NCI-H526 (cell line): ENCODE results near the gene DNMT3A.

Experiments used
- DNase-seq, 2 experiments: peaks; one replicate each; lab custom pipeline; 2025; lab: John Stamatoyannopoulos, UW

The DNMT3A gene

DNA sequence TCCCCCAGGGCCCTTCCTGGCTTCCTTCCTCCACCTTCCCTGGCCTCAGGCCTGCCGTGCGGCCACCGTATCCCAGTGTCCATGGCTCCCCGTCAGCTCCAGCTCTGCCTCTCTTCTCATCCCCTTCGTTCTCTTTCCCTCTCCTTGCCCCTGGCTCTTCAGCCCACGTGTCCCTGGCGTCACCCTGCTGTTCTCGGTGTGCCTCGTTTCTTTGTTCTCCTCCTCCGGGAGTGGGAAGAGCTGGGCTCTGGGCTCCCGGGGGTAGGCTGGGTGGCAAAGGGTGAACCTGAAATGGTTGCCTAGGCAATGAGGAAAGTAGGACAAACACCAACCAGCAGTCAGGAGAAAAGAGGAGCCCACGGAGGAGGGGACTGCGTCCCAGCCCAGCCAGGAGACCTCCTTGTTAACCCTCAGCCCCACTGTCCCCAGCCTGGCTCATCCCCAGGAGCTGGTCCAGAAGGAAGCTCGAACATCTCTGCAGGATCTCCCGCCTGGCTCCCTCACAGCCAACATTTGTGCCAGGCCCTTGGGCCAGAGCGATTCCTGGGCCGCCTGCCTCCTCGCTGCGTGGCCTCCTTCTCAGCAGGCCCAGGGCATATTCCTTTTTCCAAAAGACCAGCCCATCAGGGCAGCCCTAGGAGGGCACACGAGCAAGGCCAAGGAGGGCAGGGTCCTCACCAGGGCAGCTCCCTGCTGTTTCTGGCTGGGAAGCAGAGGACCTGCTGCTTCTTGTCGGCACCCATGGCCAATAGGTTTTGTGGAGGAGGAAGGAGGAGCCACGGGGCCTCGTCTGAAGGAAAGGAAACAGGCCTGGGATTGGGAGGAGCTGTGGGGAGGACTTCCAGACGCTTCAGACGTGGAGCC lies 30.9 kb upstream of the DNMT3A start:
- DNase-seq = no peak

GRCh38 chr2:25371253-25372241 lies 29.8 kb upstream of the DNMT3A start:
- DNase-seq = no peak

DNA sequence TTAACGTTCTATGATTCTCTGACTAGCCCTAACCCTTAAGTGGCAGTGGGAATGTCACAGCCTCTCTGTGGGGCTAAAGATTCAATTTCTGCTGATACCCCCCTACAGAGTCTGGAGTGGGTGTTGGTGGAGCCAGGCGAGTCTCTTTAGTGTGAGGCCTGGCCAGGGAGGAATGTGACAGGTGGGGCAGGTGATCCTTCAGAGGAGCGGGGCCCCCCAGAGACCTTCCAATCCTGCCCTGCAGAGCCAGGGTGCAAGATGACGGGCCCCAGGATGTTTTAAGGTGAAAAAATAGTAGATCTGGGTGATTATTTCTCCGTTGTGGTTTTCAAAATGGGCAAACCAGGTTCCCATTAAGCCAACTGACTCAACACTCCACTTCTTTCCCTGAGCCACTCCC lies 28.2 kb upstream of the DNMT3A start:
- no peak for DNase-seq

DNA sequence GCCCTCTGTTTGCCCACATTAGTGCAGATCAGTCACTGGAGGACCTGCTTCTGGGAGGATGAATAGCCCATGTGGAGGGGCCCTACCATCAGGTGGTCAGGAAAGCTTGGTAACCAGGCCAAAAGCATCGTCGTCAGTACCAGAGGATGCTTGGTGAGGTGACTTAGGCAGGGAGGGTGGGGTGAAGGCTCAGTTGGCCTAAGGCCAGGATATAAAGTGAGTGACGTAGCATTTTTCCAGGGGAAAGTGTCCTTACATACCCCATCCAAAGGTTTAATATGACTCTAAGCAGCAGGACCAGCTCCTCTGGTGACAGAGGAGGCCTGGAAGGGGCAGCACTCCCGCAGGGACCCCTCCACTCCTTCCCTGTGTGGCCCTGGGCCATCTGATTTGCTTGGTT lies 27.7 kb upstream of the DNMT3A start:
- no peak for DNase-seq

DNA sequence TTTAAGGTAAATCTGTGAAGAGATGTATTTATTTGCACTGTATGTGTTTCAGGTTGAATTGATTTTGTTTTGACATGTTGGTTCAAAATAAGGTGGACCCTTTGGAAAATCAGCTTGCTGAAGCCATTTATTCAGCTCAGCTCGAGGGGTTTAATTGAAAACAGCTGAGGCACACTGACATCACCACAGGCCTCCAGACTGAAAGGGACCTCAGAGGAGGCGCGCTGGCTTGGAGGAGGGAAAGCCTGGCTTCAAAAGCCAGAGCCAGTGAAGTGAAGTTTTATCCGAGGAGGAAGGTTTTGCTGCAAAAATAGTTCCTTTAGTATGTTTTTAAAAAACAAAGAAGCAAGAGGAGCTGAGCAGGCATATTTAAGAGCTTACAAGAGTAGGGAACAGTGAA lies 26.9 kb upstream of the DNMT3A start:
- DNase-seq = no peak

DNA sequence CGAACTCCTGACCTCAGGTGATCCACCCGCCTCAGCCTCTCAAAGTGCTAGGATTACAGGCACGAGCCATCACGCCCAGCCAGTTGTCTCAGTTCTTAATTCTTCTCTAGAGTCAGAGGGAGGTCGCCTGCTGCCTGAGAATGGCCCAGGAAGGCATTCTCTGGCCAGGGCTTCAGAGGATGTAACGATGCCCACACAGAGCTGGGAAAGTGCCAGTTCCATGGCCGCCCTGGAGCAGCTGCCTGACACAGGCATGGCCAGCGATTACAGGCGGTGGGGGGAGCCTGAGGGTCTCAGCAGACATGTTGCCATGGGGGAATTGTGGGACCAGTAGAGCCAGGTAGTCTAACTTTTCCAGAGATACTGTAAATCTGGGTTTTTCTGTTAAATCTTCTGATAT lies 25.6 kb upstream of the DNMT3A start:
- DNase-seq = no peak

GRCh38 chr2:25366629-25367028 lies 24.9 kb upstream of the DNMT3A start:
- DNase-seq = no peak

GRCh38 chr2:25365241-25365640 lies 23.5 kb upstream of the DNMT3A start:
- no peak for DNase-seq

DNA sequence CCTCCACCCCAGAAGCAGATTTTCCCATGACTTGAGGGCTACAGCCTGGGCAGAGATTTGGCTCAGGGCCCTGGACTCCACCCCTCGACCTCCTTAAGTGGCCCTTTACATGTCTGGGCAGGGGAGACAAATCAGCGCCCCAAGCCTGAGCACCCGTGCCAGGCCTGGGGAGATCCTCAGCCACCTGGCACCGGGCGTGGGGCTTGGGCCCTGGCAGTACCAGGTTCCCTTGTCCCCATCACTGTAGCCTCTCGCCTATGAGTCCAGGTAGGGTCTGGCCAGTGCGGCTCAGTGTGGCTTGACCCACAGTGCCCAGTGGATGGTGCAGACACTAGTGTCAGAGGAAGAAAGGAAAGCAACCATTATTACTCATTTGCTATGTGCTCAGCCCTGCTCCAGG lies 22.0 kb upstream of the DNMT3A start:
- no peak for DNase-seq

DNA sequence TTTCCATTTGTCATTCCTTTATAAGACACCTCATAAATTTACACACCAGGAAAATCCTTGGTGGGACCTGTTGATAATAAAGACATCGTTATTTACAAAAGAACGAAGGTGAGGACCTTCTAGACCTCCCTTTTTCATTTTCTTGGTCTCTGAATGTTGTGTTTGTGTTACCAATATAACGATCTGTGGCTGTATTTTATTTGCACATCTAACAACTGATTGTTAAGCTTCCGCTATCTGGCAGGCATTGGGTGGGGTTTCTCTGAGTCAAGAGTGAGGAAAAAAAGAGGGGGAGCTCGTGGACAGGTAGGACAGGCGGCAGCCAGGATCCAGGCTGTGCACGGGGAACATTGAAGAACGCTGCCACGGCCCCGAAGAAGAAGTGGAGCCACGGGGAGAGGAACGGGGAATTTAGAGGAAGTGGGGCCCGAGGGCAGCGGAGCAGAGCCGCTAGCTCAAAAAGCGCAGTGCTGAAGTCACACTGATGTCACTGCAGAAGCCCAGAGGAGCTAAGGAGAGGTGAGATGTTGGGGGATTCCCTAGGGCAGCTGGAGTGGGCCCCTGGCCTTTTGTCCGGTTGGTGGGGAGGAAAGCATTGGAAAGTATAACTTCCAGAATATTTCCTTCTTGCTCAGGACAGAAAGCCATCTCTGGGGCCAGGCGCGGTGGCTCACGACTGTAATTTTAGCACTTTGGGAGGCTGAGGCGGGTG lies 20.9 kb upstream of the DNMT3A start:
- peak in 1 of 2 experiments; percentile 20 for DNase-seq

- peak; percentile 87 to 94 for DNase-seq
Measured at GRCh38 chr2:25362049-25362433, 20.3 kb upstream of the DNMT3A start.

DNA sequence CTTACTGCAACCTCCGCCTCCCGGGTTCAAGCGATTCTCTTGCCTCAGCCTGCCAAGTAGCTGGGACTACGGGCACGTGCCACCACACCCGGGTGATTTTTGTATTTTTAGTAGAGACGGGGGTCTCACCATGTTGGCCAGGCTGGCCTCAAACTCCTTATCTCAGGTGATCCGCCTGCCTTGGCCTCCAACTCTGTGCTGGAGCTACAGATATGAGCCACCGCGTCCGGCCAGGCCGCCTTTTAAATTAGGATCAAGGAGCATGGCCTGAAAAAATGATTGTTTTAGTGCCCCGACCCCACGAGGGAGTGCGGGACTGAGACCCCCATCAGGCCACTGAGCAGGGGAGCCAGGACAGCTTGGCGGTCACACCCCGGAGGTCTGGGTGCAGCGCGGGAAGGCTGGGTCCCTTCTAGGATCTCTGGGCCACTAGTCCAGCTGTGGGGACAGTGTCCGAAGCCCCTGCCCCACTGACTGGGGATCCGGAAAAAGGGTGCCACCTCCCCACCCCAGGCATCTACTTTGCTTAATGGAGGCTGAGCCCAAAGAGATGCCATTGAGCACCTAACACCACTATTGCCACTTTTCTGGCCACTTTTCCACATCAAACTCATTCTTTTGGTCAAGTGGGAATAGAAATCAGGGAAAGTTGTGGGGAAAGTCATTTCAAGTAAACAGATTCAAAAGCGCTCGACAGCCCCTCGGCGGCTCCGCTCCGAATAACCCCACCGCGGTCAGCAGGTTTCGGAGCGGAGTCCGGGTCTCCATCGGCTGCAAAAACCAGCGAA lies 19.7 kb upstream of the DNMT3A start:
- no peak for DNase-seq

DNA sequence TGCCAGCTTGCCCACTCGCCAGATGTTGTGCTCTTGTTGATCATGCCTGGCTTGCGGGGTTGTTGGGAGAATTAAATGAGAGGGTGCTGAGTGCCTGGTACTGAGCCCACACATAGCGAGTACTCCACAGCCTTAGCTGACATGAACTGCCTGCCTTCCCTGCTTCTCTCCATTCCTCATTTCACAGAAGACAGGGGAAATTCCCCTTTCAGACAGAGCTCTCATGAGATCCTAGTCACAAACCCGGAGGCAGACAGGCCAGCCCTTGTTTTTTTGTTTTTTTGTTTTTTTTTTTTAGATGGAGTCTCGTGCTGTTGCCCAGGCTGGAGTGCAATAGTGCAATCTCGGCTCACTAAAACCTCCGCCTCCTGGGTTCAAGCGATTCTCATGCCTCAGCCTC lies 17.1 kb upstream of the DNMT3A start:
- no peak for DNase-seq

GRCh38 chr2:25358249-25358815 lies 16.6 kb upstream of the DNMT3A start:
- DNase-seq = no peak

DNA sequence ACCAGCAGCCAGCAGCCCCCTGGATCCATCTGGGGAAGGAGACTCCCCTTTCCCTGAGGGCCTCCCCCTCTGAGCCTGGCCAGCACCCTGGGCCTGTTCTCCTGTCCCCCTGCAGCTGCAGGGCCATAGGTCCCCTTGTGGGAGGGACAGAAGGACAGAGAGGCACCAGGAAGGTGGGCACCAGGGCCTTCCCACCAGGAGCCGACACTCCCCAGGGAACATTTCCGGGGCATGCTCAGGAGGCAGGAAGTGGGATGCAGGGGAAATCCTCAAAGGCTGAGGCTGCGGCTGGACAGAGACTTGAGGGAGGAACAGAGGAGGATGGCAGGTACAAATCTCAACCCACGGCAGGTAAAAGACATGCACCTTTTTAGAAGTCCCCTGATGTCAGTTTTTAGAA lies 14.4 kb upstream of the DNMT3A start:
- DNase-seq = no peak

- no peak for DNase-seq
Measured at GRCh38 chr2:25355270-25355669, 13.5 kb upstream of the DNMT3A start.

DNA sequence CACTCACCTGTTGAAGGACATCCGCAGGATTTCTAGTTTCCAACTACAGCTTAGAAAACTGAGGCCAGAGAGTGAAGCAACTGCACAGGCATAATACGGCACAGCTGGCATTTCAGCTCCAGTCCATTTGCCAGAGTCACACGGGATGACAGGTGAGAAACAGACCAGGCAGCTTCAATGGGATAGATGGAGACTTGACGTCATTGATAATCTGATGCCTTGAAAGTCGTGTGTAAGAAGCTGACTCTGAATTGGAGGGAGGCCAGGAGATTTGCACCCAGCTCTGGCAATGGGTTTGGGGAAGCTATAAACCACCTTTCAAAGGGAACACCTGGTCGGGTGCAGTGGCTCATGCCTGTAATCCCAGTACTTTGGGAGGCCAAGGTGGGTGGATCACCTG lies 12.4 kb upstream of the DNMT3A start:
- no peak for DNase-seq

DNA sequence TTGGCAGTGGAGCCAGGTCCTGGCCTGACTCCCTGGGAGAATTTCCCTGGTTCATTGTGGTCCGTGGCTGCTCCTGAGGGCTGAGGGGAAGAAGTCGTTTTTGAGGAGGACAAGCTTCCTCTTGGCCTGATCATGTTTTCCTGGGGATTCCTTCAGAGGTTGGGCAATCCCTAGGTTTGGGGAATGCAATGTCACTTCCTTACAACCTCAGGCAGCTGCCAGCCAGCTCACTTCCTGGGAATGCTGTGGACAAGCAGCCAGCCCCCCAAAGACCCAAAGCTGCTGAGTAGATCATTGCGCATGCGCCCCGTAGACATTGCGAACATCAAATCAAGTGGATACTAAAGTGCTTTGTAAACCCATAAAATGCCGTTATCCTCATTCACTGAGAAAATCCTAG lies 7.7 kb upstream of the DNMT3A start:
- DNase-seq = no peak

DNA sequence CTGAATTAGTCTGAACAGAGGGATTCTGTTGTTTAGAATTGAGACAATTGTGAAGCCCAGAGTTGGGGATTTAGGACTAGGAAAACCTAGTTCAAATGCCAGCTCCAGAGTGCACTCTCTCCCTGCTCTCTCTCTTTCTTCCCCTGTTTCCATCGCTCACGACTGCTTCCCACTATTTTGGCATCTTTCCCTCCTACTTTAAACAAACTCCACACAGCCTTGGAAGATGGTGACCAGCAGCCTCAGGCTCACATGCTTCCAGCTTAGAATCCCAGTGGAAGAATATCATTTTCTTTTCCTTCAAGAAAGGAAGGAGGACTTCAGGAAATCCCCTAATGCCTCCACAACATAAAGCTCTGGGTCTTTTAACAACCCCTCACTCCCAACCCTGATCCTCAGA lies 6.1 kb upstream of the DNMT3A start:
- DNase-seq = no peak

DNA sequence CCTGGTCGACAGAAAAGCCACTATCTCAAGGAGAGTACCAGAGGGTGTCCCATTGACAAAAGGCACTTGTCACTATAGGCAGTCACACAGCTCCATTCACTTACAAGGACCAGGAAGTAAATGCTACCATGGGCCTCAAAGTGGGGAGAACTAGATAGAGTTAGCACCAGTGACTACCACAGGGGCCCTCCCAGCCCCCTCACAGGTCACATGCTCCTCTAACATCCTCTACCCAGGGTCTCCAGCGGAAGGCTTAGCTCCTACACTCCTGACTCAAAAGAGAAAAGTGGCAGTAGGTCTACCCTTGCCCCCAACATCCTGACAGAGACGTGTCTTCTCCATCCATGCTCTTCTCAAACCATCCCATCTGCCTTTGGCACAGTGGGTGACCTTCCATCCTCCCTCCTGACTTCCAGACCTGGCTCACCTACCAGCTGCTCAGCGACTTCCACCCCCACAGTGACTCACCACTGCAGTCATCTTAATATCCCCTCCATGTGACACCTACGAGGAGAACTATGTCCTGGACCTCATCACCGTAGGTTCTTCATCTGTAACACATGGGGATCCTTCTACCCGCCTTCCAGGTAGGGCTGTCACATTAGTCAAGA lies 5.6 kb upstream of the DNMT3A start:
- DNase-seq = no peak
